Endothelial cell of umbilical vein (primary cell): ENCODE measurements around the gene NOL12. TPM values are rescaled to one million over a fixed set of nuclear protein-coding genes. Genes with fewer than 3 reads are reported as not detected.

ENCODE experiments used
- BruUV-seq: library from RNA; stranded (reverse); fragments of 400-500 nt; replicated peaks from 2 replicates; lab custom pipeline; 2021; lab: Mats Ljungman, UMichigan
- CTCF ChIA-PET: fragments of 300-600, 350-600 bp; sonication (Branson Sonifier 250); formaldehyde crosslinking; loops from one replicate; lab custom pipeline; 2021; ENCODE audit warnings: antibody characterized with exemption, inconsistent platforms; lab: Charles Lee
- POLR2A ChIA-PET: fragments of 300-600, 350-600 bp; sonication (Branson Sonifier 250); formaldehyde crosslinking; loops from one replicate; lab custom pipeline; 2021; ENCODE audit warnings: antibody characterized with exemption, inconsistent platforms; lab: Charles Lee
- DNase-seq: peaks from one replicate; pipeline ENCODE4 v3.0.0-alpha.2; 2011; ENCODE audit warnings: low read depth, low spot score
- FAIRE-seq: peaks from 2 replicates; lab custom pipeline; 2011; peaks lifted over from hg19 to GRCh38; lab: Jason Lieb, UNC
- H2AFZ ChIP-seq: 2 replicates; pipeline ENCODE4 v1.6.0; 2012; ENCODE audit warnings: low read depth, low read length, control low read depth, inconsistent platforms
- H3K27ac ChIP-seq: 2 replicates; pipeline ENCODE4 v1.5.1; 2011; ENCODE audit warnings: low read depth, mild to moderate bottlenecking, control low read depth, low read length, moderate library complexity; ENCODE audit not compliant: insufficient read depth
- H3K27me3 ChIP-seq, 2 experiments: 2 replicates each; pipeline versions ENCODE4 v1.6.0 to v1.6.1; 2011; ENCODE audit warnings: low read length in 2 of 2, mixed read lengths in 1 of 2; ENCODE audit not compliant: control insufficient read depth in 2 of 2, insufficient read depth in 2 of 2
- H3K36me3 ChIP-seq, 2 experiments: 2 replicates in 1 of 2; 3 replicates in 1 of 2; pipeline ENCODE4 v1.5.1; 2011; ENCODE audit warnings: low read length in 2 of 2, mild to moderate bottlenecking in 1 of 2, moderate library complexity in 1 of 2; ENCODE audit not compliant: control insufficient read depth in 2 of 2, insufficient read depth in 2 of 2; ENCODE audit errors: extremely low read depth in 1 of 2
- H3K4me1 ChIP-seq: 3 replicates; pipeline ENCODE4 v1.5.1; 2011; ENCODE audit warnings: mild to moderate bottlenecking, low read length; ENCODE audit not compliant: control insufficient read depth, insufficient read depth; ENCODE audit errors: extremely low read depth
- H3K4me2 ChIP-seq: 2 replicates; pipeline ENCODE4 v1.6.1; 2011; ENCODE audit warnings: low read length, control low read depth, mixed read lengths; ENCODE audit not compliant: insufficient read depth
- H3K4me3 ChIP-seq, 3 experiments: fragments of 200-600 bp in 1 of 3; sonication (generic), shearing (Covaris generic) in 1 of 3; replicated peaks in 1 of 3; 2 replicates each; pipeline ENCODE4 v1.5.1; 2011 to 2016; ENCODE audit warnings: control low read depth in 3 of 3, low read length in 3 of 3, mild to moderate bottlenecking in 2 of 3, inconsistent platforms in 1 of 3, low read depth in 1 of 3, moderate library complexity in 1 of 3; ENCODE audit not compliant: insufficient read depth in 1 of 3
- H3K79me2 ChIP-seq: 2 replicates; pipeline ENCODE4 v1.6.0; 2012; ENCODE audit warnings: low read length, inconsistent platforms; ENCODE audit not compliant: control insufficient read depth, insufficient read depth
- H3K9ac ChIP-seq: replicated peaks from 2 replicates; pipeline ENCODE3; 2011; ENCODE audit warnings: low read length, control low read depth; ENCODE audit not compliant: insufficient read depth; ENCODE audit errors: extremely low read depth
- H3K9me1 ChIP-seq: replicated peaks from 3 replicates; pipeline ENCODE4 v1.6.0; 2011; ENCODE audit warnings: mild to moderate bottlenecking, low read length; ENCODE audit not compliant: control insufficient read depth, insufficient read depth; ENCODE audit errors: extremely low read depth
- H3K9me3 ChIP-seq: replicated peaks from 2 replicates; pipeline ENCODE4 v1.5.1; 2012; ENCODE audit warnings: low read length, inconsistent platforms; ENCODE audit not compliant: control insufficient read depth, insufficient read depth
- H4K20me1 ChIP-seq: replicated peaks from 2 replicates; pipeline ENCODE3; 2011; ENCODE audit warnings: mild to moderate bottlenecking, low read length; ENCODE audit not compliant: control insufficient read depth, insufficient read depth; ENCODE audit errors: extremely low read depth
- CTCF ChIP-seq, 2 donors: IDR thresholded peaks; 1 replicate in 1 of 2; 2 replicates in 1 of 2; pipeline ENCODE4 v1.5.1; 2011; ENCODE audit warnings: low read length in 2 of 2, mild to moderate bottlenecking in 2 of 2, moderate library complexity in 2 of 2, control low read depth in 1 of 2, inconsistent platforms in 1 of 2, low read depth in 1 of 2; ENCODE audit not compliant: insufficient read depth in 1 of 2; ENCODE audit errors: extremely low read depth in 1 of 2
- FOS ChIP-seq: IDR thresholded peaks from 2 replicates; pipeline ENCODE4 v1.6.1; 2011; ENCODE audit warnings: mild to moderate bottlenecking, low read length, moderate library complexity, borderline replicate concordance; ENCODE audit not compliant: insufficient read depth
- GATA2 ChIP-seq: IDR thresholded peaks from 2 replicates; pipeline ENCODE4 v1.7.0; 2011; ENCODE audit warnings: low read depth, mild to moderate bottlenecking, moderate library complexity, mixed read lengths, low read length; ENCODE audit not compliant: insufficient read length, insufficient read depth
- MAX ChIP-seq: IDR thresholded peaks from 2 replicates; pipeline ENCODE4 v1.6.1; 2011; ENCODE audit not compliant: insufficient read depth, insufficient read length
- MYC ChIP-seq: IDR thresholded peaks from one replicate; pipeline ENCODE4 v1.6.1; 2011; ENCODE audit warnings: mild to moderate bottlenecking, low read depth, low read length
- POLR2A ChIP-seq: IDR thresholded peaks from 2 replicates; pipeline ENCODE4 v1.6.1; 2012; ENCODE audit warnings: low read depth, mild to moderate bottlenecking, control low read depth, low read length
- dilution Hi-C: fragments of 300-500 bp; cut with MboI; formaldehyde crosslinking; loops from one replicate; pipeline ENCODE4 v1.15.0; 2019; ENCODE audit warnings: low sequenced_read_pairs; ENCODE audit not compliant: extremely low pct_ligation_motif_present
- intact Hi-C: fragments of 100-400 bp; cut with micrococcal nuclease; formaldehyde crosslinking; loops from one replicate; pipeline ENCODE4 v1.10.0; 2022
- polyA plus RNA-seq, 4 experiments: library from polyadenylated mRNA; depleted of rRNA in 3 of 4; stranded (reverse) in 3 of 4; unstranded in 1 of 4; fragments of >200 nt; gene quantifications; 2 replicates each; pipeline versions ENCODE4 v1.2.1 to v1.2.3, GENCODE V29; 2011 to 2012; ENCODE audit warnings: missing spikeins in 1 of 4
- total RNA-seq: library from RNA; stranded (reverse); gene quantifications from 2 replicates; pipeline ENCODE4 v1.2.3, GENCODE V29; 2021

The NOL12 gene
- total and polyA plus RNA-seq, 2 donors (not counting 3 experiments of a cell fraction or from before 2014, with no cell fraction given) = 23.2 to 29.1 TPM

GRCh38 chr22:37657590-37658132 lies 28.5 kb upstream of the NOL12 start:
- no peaks in the 10 kb centered on the region for H3K9me1 ChIP-seq
- H3K9me3 ChIP-seq = no peaks in the 10 kb centered on the region
- H2AFZ ChIP-seq = peak overlapping the region; percentile 82
- TSS peak; percentile 81 for BruUV-seq
- H4K20me1 ChIP-seq = no peaks in the 10 kb centered on the region
- ChIA-PET CTCF (interaction anchor here (1.0 to 8.6 kb wide), 14 partner anchors 7 to 124 kb away, joined by 3 to 220 read pairs (median 4); partner anchors contain the start of genes LGALS1 and NOL12), POLR2A (interaction anchor here (0.5 to 1.6 kb wide), 4 partner anchors 14 to 302 kb away, joined by 3 to 8 read pairs (median 6); partner anchors contain the start of genes LGALS1 and NOL12)
- H3K27ac ChIP-seq = no peak overlapping the region
- TF ChIP-seq POLR2A = no peak
- TF ChIP-seq GATA2 = no peak
- no peak for TF ChIP-seq MAX
- no peak for TF ChIP-seq MYC
- no peak for TF ChIP-seq CTCF (IDR thresholded peaks at IDR 0.05; ENCODE audit: extremely low read depth in 1 of 2, insufficient read depth in 1 of 2, low read depth in 1 of 2, low read length in 2 of 2)
- TF ChIP-seq FOS = no peak
- no peak for DNase-seq
- H3K36me3 ChIP-seq = no peaks in the 10 kb centered on the region
- H3K9ac ChIP-seq = peak overlapping the region; percentile 30
- no peak for FAIRE-seq
- H3K4me1 ChIP-seq = peaks cover 17% of the 10 kb centered on the region
- dilution Hi-C loops = no loop called here
- peak overlapping the region; percentile 85 for H3K4me2 ChIP-seq
- intact Hi-C loops = loop anchor here (1.0 kb wide), 4 partner anchors 14 to 39 kb away; partner anchors contain the start of gene LGALS1
- peaks cover 29% of the 10 kb centered on the region for H3K79me2 ChIP-seq
- peak overlapping the region in 2 of 3 experiments; percentile 30 to 54 for H3K4me3 ChIP-seq
- no peaks in the 10 kb centered on the region for H3K27me3 ChIP-seq
